Panc1 (cell line): Measurements from ENCODE around the gene ZNF592. TPM values are rescaled to one million over a fixed set of nuclear protein-coding genes. Genes with fewer than 3 reads are reported as not detected.

Experiments used
- ATAC-seq: fragments of 200-7000 bp; cut with Tn5 transposase; 2 replicates; pipeline ENCODE4 v1.9.1; 2020; ENCODE audit warnings: mild to moderate bottlenecking, moderate library complexity
- BruUV-seq: library from RNA; stranded (reverse); fragments of 400-500 nt; replicated peaks from 2 replicates; lab custom pipeline; 2021; lab: Mats Ljungman, UMichigan
- CTCF ChIA-PET: fragments of 300-600 bp; sonication (Branson Sonifier 250); formaldehyde crosslinking; loops from one replicate; lab custom pipeline; 2022; ENCODE audit warnings: antibody characterized with exemption; lab: Charles Lee
- POLR2A ChIA-PET: fragments of 300-600 bp; sonication (Branson Sonifier 250); formaldehyde crosslinking; loops from one replicate; lab custom pipeline; 2022; ENCODE audit warnings: antibody characterized with exemption; lab: Charles Lee
- DNase-seq: peaks from one replicate; pipeline ENCODE4 v3.0.0-alpha.2; 2010; ENCODE audit warnings: low read depth, low spot score
- H3K27ac ChIP-seq: 2 replicates; pipeline ENCODE4 v1.5.1; 2011; ENCODE audit warnings: mild to moderate bottlenecking, low read length, inconsistent platforms
- H3K27me3 ChIP-seq: fragments of 200-500 bp; sonication (Bioruptor generic); 2 replicates; pipeline ENCODE4 v1.6.0; 2014; ENCODE audit warnings: low read length, inconsistent platforms; ENCODE audit not compliant: control insufficient read depth, insufficient read depth
- H3K36me3 ChIP-seq: fragments of 200-500 bp; sonication (Bioruptor generic); 2 replicates; pipeline ENCODE4 v1.5.1; 2014; ENCODE audit warnings: inconsistent platforms, mild to moderate bottlenecking, low read length, moderate library complexity; ENCODE audit not compliant: control insufficient read depth, insufficient read depth
- H3K4me1 ChIP-seq: 2 replicates; pipeline ENCODE4 v1.5.1; 2011; ENCODE audit warnings: inconsistent platforms, mild to moderate bottlenecking, low read length, moderate library complexity; ENCODE audit not compliant: control insufficient read depth, insufficient read depth
- H3K4me3 ChIP-seq, 2 experiments: 2 replicates each; pipeline ENCODE4 v1.5.1; 2011 to 2012; ENCODE audit warnings: low read depth in 2 of 2, low read length in 2 of 2, mild to moderate bottlenecking in 2 of 2, inconsistent platforms in 1 of 2, moderate library complexity in 1 of 2
- H3K9me3 ChIP-seq: fragments of 200-500 bp; sonication (Bioruptor generic); 2 replicates; pipeline ENCODE4 v1.5.1; 2014; ENCODE audit warnings: low read depth, mild to moderate bottlenecking, inconsistent platforms, low read length, moderate library complexity; ENCODE audit not compliant: control insufficient read depth, insufficient read depth
- CTCF ChIP-seq: fragments of 450-650 bp; IDR thresholded peaks from 2 replicates; pipeline ENCODE4 v1.5.1; 2017; ENCODE audit warnings: mild to moderate bottlenecking
- POLR2AphosphoS5 ChIP-seq: IDR thresholded peaks from 2 replicates; pipeline ENCODE4 v1.6.1; 2012; ENCODE audit warnings: mild to moderate bottlenecking, low read depth, low read length, moderate library complexity
- REST ChIP-seq, 2 experiments: IDR thresholded peaks; 2 replicates each; pipeline ENCODE4 v1.6.1; 2011 to 2012; ENCODE audit warnings: low read depth in 2 of 2, control low read depth in 1 of 2, low read length in 1 of 2, mild to moderate bottlenecking in 1 of 2, moderate library complexity in 1 of 2; ENCODE audit not compliant: insufficient read depth in 1 of 2
- SIN3A ChIP-seq: IDR thresholded peaks from 2 replicates; pipeline ENCODE4 v1.6.1; 2012; ENCODE audit warnings: low read depth, mild to moderate bottlenecking, low read length, moderate library complexity, borderline replicate concordance; ENCODE audit not compliant: insufficient read depth
- TCF7L2 ChIP-seq: IDR thresholded peaks from 2 replicates; pipeline ENCODE4 v1.6.1; 2011; ENCODE audit warnings: mild to moderate bottlenecking, low read depth, low read length, inconsistent platforms
- in situ Hi-C: cut with HindIII; loops from 2 replicates; pipeline ENCODE4 v1.10.0; 2016; ENCODE audit warnings: low sequenced_read_pairs, low pct_unique_long_range_greater_than_20kb
- intact Hi-C: fragments of 100-400 bp; cut with micrococcal nuclease; formaldehyde crosslinking; loops from one replicate; pipeline ENCODE4 v1.10.0; 2022; ENCODE audit not compliant: unreplicated experiment
- total RNA-seq: library from RNA; stranded (reverse); gene quantifications from one replicate; pipeline ENCODE4 v1.2.1, GENCODE V29; 2021; ENCODE audit not compliant: unreplicated experiment

Gene ZNF592
- total RNA-seq, 1 experiment from 2014 or later, result 34.2 TPM

- CTCF ChIA-PET, result no interaction called here
- DNase-seq, result no peak
These were observed 55.9 kb downstream of the ZNF592 start for GRCh38 chr15:84804005-84804900.

GRCh38 chr15:84805221-84805620 lies 56.8 kb downstream of the ZNF592 start:
- H3K36me3 ChIP-seq, result peaks cover 12% of the 10 kb centered on the region
- no peak for TF ChIP-seq TCF7L2
- TF ChIP-seq CTCF, result no peak
- TF ChIP-seq POLR2AphosphoS5, result no peak
- no peak for TF ChIP-seq REST (IDR thresholded peaks at IDR 0.05; ENCODE audit: insufficient read depth in 1 of 2, low read depth in 2 of 2, low read length in 1 of 2)
- no peak for TF ChIP-seq SIN3A
- H3K9me3 ChIP-seq, result no peaks in the 10 kb centered on the region
- in situ Hi-C loops, result no loop called here
- no TSS peak for BruUV-seq
- no peak overlapping the region for H3K27ac ChIP-seq
- CTCF ChIA-PET, result no interaction called here
- H3K27me3 ChIP-seq, result no peaks in the 10 kb centered on the region
- no peaks in the 10 kb centered on the region for H3K4me1 ChIP-seq
- POLR2A ChIA-PET, result no interaction called here
- H3K4me3 ChIP-seq, result no peak overlapping the region
- intact Hi-C loops, result no loop called here
- DNase-seq, result no peak
- ATAC-seq, result no peak

More at GRCh38 chr15:84804005-84804900, 55.9 kb downstream of the ZNF592 start:
- Histone ChIP-seq H3K9me3 (no peaks in the 10 kb centered on the region), H3K27ac (no peak overlapping the region), H3K36me3 (peaks cover 18% of the 10 kb centered on the region), H3K27me3 (no peaks in the 10 kb centered on the region), H3K4me1 (no peaks in the 10 kb centered on the region), H3K4me3 (no peak overlapping the region)
- TF ChIP-seq REST (IDR thresholded peaks at IDR 0.05; ENCODE audit: insufficient read depth in 1 of 2, low read depth in 2 of 2, low read length in 1 of 2) (no peak), TCF7L2 (no peak), SIN3A (no peak), POLR2AphosphoS5 (no peak), CTCF (no peak)
- in situ Hi-C loops (no loop called here), intact Hi-C loops (no loop called here)
- BruUV-seq, result no TSS peak
- POLR2A ChIA-PET, result no interaction called here
- no peak for ATAC-seq
